WTC11 (cell line): Measurements from ENCODE around the gene ALDH2. TPM values are rescaled to one million over a fixed set of nuclear protein-coding genes. Genes with fewer than 3 reads are reported as not detected.

ENCODE experiments used
- ATAC-seq: fragments of 200-7000 bp; cut with Tn5 transposase; 2 replicates; pipeline ENCODE4 v1.10.0; 2021; ENCODE audit warnings: mild to moderate bottlenecking, moderate library complexity
- CTCF ChIA-PET: fragments of 300-600 bp; sonication (Branson Sonifier 250); formaldehyde crosslinking; loops from one replicate; lab custom pipeline; 2021; ENCODE audit warnings: antibody characterized with exemption; lab: Charles Lee
- POLR2A ChIA-PET: fragments of 350-600 bp; sonication (Branson Sonifier 250); formaldehyde crosslinking; loops from one replicate; lab custom pipeline; 2021; ENCODE audit warnings: antibody characterized with exemption; lab: Charles Lee
- DNase-seq: peaks from one replicate; pipeline ENCODE4 v3.0.0; 2021; ENCODE audit warnings: low spot score
- H3K27ac Mint-ChIP-seq: 2 replicates; pipeline ENCODE4 v1.8.0; 2021; ENCODE audit warnings: mixed read lengths
- H3K27me3 Mint-ChIP-seq: 2 replicates; pipeline ENCODE4 v1.8.0; 2021; ENCODE audit warnings: low read depth, mild to moderate bottlenecking, moderate library complexity, mixed read lengths
- H3K36me3 Mint-ChIP-seq: 2 replicates; pipeline ENCODE4 v1.8.0; 2021; ENCODE audit warnings: mixed read lengths
- H3K4me1 Mint-ChIP-seq: 2 replicates; pipeline ENCODE4 v1.8.0; 2022; ENCODE audit warnings: mixed read lengths
- H3K4me3 Mint-ChIP-seq: 2 replicates; pipeline ENCODE4 v1.8.0; 2021; ENCODE audit warnings: mild to moderate bottlenecking, moderate library complexity, mixed read lengths
- H3K9me3 Mint-ChIP-seq: 2 replicates; pipeline ENCODE4 v1.8.0; 2021; ENCODE audit warnings: mixed read lengths
- ATF1 ChIP-seq: sonication (generic); formaldehyde crosslinking; IDR thresholded peaks from 2 replicates; pipeline ENCODE4 v1.8.1; 2023; ENCODE audit warnings: mild to moderate bottlenecking, moderate library complexity, missing genetic modification reagents
- ATF6 ChIP-seq: sonication (generic); formaldehyde crosslinking; IDR thresholded peaks from 2 replicates; pipeline ENCODE4 v1.8.1; 2023; ENCODE audit warnings: mild to moderate bottlenecking, missing genetic modification reagents
- CDX4 ChIP-seq: fragments of 250-450 bp; sonication (Bioruptor Pico); IDR thresholded peaks from 2 replicates; pipeline ENCODE4 v1.9.0; 2021; ENCODE audit warnings: moderate library complexity, mild to moderate bottlenecking, inconsistent platforms, borderline replicate concordance
- ELF4 ChIP-seq: sonication (generic); formaldehyde crosslinking; IDR thresholded peaks from 2 replicates; pipeline ENCODE4 v1.8.1; 2022; ENCODE audit warnings: low read depth, mild to moderate bottlenecking, moderate library complexity, missing genetic modification reagents
- EMX1 ChIP-seq: fragments of 250-450 bp; sonication (Bioruptor Pico); IDR thresholded peaks from 2 replicates; pipeline ENCODE4 v1.8.0; 2021; ENCODE audit warnings: mild to moderate bottlenecking
- FOXK1 ChIP-seq: sonication (generic); formaldehyde crosslinking; IDR thresholded peaks from 2 replicates; pipeline ENCODE4 v1.8.0; 2022; ENCODE audit warnings: mild to moderate bottlenecking, moderate library complexity, missing genetic modification reagents
- GABPB1 ChIP-seq: sonication (generic); formaldehyde crosslinking; IDR thresholded peaks from 2 replicates; pipeline ENCODE4 v1.8.1; 2023; ENCODE audit warnings: mild to moderate bottlenecking, missing genetic modification reagents
- JUN ChIP-seq: sonication (generic); formaldehyde crosslinking; IDR thresholded peaks from 2 replicates; pipeline ENCODE4 v1.8.0; 2023; ENCODE audit warnings: mild to moderate bottlenecking, missing genetic modification reagents
- MXD4 ChIP-seq: fragments of 250-450 bp; sonication (Bioruptor Pico); IDR thresholded peaks from 2 replicates; pipeline ENCODE4 v1.8.0; 2021; ENCODE audit warnings: mild to moderate bottlenecking, moderate library complexity, borderline replicate concordance
- PRDM15 ChIP-seq: sonication (generic); formaldehyde crosslinking; IDR thresholded peaks from 2 replicates; pipeline ENCODE4 v1.8.0; 2022; ENCODE audit warnings: missing genetic modification reagents
- RORB ChIP-seq: fragments of 250-450 bp; sonication (Bioruptor Pico); IDR thresholded peaks from 2 replicates; pipeline ENCODE4 v1.9.0; 2021; ENCODE audit warnings: mild to moderate bottlenecking
- ZNF263 ChIP-seq: sonication (generic); formaldehyde crosslinking; IDR thresholded peaks from 2 replicates; pipeline ENCODE4 v1.8.1; 2022; ENCODE audit warnings: low read depth, mild to moderate bottlenecking, moderate library complexity, missing genetic modification reagents
- ZNF671 ChIP-seq: fragments of 250-450 bp; sonication (Bioruptor Pico); IDR thresholded peaks from 2 replicates; pipeline ENCODE4 v1.8.0; 2021; ENCODE audit warnings: mild to moderate bottlenecking
- total RNA-seq: library from RNA; stranded (reverse); gene quantifications from 3 replicates; pipeline ENCODE4 v1.2.3, GENCODE V29; 2021
- TF ChIP-seq, protein P1 (sequence below): sonication (generic); formaldehyde crosslinking; IDR thresholded peaks from 2 replicates; pipeline ENCODE4 v1.8.0; 2023; ENCODE audit warnings: missing genetic modification reagents
- TF ChIP-seq, protein P2 (sequence below): fragments of 250-450 bp; sonication (Bioruptor Pico); IDR thresholded peaks from 2 replicates; pipeline ENCODE4 v2.1.2; 2022; ENCODE audit warnings: mild to moderate bottlenecking, moderate library complexity
- TF ChIP-seq, protein P3 (sequence below): sonication (generic); formaldehyde crosslinking; IDR thresholded peaks from 2 replicates; pipeline ENCODE4 v1.8.0; 2023; ENCODE audit warnings: missing genetic modification reagents, mild to moderate bottlenecking, borderline replicate concordance

Gene ALDH2
- total RNA-seq, 1 experiment from 2014 or later = 36.7 TPM

DNA sequence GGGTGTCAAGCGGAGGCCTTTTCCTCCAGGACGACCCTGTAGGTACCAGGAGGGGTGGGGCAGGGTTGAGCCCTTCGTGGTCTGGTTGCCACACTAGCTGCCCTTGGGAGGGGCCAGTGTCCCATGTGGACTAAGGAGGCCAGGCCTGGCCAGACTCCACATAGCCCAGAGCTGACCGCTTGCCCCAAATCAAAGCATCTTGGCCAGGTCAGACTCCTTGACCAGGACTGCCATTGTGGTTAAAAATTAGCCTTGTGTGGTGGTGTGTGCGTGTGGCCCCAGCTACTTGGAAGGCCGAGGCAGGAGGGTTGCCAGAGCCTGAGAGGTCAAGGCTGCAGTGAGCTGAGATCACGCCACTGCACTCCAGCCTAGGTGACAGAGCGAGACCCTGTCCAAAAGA is 24.8 kb downstream of the ALDH2 start:
- ChIA-PET POLR2A (no interaction called here), CTCF (no interaction called here)
- no peak overlapping the region for H3K4me3 Mint-ChIP-seq
- H3K27ac Mint-ChIP-seq = no peak overlapping the region; the same call in 1 of the 2 replicates
- peaks cover 20% of the 10 kb centered on the region for H3K36me3 Mint-ChIP-seq
- no peaks in the 10 kb centered on the region for H3K4me1 Mint-ChIP-seq
- no peaks in the 10 kb centered on the region for H3K27me3 Mint-ChIP-seq
- ATAC-seq (no peak), DNase-seq (no peak)
- no peaks in the 10 kb centered on the region for H3K9me3 Mint-ChIP-seq
- TF ChIP-seq RORB (CRISPR knock-in tag) = no peak

- DNase-seq (no peak), ATAC-seq (peak; percentile 44; the same call in 1 of the 2 replicates)
- H3K27me3 Mint-ChIP-seq = no peaks in the 10 kb centered on the region
- H3K27ac Mint-ChIP-seq = 0 out of 2 replicates have a peak overlapping the region, but pooled peaks have one; percentile 15
- H3K9me3 Mint-ChIP-seq = no peaks in the 10 kb centered on the region
- ChIA-PET CTCF (no interaction called here), POLR2A (no interaction called here)
- H3K36me3 Mint-ChIP-seq = peaks cover 16% of the 10 kb centered on the region
- no peaks in the 10 kb centered on the region for H3K4me1 Mint-ChIP-seq
- TF ChIP-seq PRDM15 (CRISPR knock-in tag) (no peak), ZNF263 (CRISPR knock-in tag) (no peak), ATF6 (CRISPR knock-in tag) (no peak), CDX4 (CRISPR knock-in tag) (no peak), JUN (CRISPR knock-in tag) (no peak), GABPB1 (CRISPR knock-in tag) (no peak)
- TF ChIP-seq, protein P1, sequence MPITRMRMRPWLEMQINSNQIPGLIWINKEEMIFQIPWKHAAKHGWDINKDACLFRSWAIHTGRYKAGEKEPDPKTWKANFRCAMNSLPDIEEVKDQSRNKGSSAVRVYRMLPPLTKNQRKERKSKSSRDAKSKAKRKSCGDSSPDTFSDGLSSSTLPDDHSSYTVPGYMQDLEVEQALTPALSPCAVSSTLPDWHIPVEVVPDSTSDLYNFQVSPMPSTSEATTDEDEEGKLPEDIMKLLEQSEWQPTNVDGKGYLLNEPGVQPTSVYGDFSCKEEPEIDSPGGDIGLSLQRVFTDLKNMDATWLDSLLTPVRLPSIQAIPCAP (CRISPR knock-in tag) = no peak
- TF ChIP-seq, protein P2, sequence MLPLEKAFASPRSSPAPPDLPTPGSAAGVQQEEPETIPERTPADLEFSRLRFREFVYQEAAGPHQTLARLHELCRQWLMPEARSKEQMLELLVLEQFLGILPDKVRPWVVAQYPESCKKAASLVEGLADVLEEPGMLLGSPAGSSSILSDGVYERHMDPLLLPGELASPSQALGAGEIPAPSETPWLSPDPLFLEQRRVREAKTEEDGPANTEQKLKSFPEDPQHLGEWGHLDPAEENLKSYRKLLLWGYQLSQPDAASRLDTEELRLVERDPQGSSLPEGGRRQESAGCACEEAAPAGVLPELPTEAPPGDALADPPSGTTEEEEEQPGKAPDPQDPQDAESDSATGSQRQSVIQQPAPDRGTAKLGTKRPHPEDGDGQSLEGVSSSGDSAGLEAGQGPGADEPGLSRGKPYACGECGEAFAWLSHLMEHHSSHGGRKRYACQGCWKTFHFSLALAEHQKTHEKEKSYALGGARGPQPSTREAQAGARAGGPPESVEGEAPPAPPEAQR = no peak
- no peak overlapping the region for H3K4me3 Mint-ChIP-seq
These were observed 25.6 kb downstream of the ALDH2 start for GRCh38 chr12:111792155-111792855.

DNA sequence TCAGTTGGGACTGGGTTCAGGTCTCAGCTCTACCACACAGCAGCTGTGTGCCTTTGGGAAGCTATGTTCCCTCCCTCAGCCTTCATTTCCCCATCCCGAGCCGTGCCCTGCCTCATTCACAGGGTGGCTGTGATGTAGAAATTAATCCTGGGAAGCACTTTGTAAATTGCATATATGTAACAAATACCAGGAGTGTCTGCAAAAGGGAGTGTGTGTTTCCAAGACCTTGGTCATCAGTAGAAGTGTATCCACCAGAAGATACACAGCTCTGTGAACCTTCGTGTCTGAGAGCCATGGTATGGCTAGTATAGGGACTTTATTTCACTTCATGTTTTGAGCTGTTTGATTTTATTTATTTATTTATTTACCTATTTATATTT is 26.1 kb downstream of the ALDH2 start:
- ChIA-PET POLR2A (no interaction called here), CTCF (no interaction called here)
- ATAC-seq (no peak), DNase-seq (no peak)
- Mint-ChIP-seq H3K36me3 (peaks cover 16% of the 10 kb centered on the region), H3K4me1 (no peaks in the 10 kb centered on the region), H3K9me3 (no peaks in the 10 kb centered on the region), H3K27ac (no peak overlapping the region), H3K27me3 (no peaks in the 10 kb centered on the region), H3K4me3 (no peak overlapping the region)
- TF ChIP-seq FOXK1 (no peak), ZNF671 (CRISPR knock-in tag) (no peak), ATF1 (CRISPR knock-in tag) (no peak), EMX1 (CRISPR knock-in tag) (no peak), ELF4 (CRISPR knock-in tag) (no peak), MXD4 (no peak), ATF6 (CRISPR knock-in tag) (no peak)
- TF ChIP-seq, protein P3, sequence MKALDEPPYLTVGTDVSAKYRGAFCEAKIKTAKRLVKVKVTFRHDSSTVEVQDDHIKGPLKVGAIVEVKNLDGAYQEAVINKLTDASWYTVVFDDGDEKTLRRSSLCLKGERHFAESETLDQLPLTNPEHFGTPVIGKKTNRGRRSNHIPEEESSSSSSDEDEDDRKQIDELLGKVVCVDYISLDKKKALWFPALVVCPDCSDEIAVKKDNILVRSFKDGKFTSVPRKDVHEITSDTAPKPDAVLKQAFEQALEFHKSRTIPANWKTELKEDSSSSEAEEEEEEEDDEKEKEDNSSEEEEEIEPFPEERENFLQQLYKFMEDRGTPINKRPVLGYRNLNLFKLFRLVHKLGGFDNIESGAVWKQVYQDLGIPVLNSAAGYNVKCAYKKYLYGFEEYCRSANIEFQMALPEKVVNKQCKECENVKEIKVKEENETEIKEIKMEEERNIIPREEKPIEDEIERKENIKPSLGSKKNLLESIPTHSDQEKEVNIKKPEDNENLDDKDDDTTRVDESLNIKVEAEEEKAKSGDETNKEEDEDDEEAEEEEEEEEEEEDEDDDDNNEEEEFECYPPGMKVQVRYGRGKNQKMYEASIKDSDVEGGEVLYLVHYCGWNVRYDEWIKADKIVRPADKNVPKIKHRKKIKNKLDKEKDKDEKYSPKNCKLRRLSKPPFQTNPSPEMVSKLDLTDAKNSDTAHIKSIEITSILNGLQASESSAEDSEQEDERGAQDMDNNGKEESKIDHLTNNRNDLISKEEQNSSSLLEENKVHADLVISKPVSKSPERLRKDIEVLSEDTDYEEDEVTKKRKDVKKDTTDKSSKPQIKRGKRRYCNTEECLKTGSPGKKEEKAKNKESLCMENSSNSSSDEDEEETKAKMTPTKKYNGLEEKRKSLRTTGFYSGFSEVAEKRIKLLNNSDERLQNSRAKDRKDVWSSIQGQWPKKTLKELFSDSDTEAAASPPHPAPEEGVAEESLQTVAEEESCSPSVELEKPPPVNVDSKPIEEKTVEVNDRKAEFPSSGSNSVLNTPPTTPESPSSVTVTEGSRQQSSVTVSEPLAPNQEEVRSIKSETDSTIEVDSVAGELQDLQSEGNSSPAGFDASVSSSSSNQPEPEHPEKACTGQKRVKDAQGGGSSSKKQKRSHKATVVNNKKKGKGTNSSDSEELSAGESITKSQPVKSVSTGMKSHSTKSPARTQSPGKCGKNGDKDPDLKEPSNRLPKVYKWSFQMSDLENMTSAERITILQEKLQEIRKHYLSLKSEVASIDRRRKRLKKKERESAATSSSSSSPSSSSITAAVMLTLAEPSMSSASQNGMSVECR (CRISPR knock-in tag) = no peak
